ENCODE data around the gene KRTAP10-9. TPM values are rescaled to one million over a fixed set of nuclear protein-coding genes. Genes with fewer than 3 reads are reported as not detected.
A peak's percentile ranks its signal among the peaks of the same experiment; 100 is the strongest.
"Not testable (repeated sequence)": the region's sequence is repeated elsewhere in the genome, so short reads cannot be mapped to it uniquely, and the experiment has no call there.

Gene KRTAP10-9
- total RNA-seq, 1 experiment from 2014 or later, result not detected

DNA sequence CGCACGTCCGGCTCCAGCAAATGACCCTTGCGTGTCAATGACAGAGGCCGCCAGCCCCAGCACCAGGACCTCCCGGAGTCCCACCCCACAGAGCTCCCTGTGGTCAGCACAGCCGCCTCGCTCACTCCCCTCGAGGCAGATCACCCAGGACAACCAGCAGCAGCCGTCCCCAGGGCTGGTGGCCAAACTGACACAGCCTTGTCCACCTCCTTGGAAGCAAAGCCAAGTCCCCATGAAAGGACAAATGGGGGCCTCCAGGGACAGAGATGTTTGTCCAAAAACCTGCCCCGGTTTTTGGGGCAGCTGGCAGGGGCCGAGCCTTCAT is 12.4 kb downstream of the KRTAP10-9 start:
- no peak for DNase-seq (ENCODE audit: low read depth)

DNA sequence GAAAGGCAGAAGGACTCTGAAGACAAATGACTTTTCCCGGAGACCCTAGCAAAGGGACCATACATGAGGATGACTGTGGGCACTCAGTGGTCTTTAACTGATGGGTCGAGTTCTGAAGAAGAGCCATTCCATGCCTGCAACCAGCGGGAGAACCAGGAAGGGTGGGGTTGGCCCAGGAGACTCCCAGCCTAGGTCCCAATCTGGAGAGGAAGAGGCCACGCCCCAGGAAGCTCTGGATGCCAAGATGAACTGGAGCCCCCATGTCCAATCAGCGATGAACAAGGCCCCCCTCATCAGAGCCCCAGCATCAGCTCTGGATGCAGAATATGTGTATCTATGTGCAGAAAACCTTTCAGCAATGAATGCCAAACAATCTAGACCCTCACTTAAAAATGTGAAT is 13.9 kb downstream of the KRTAP10-9 start:
- no peak for DNase-seq (ENCODE audit: low read depth)

DNA sequence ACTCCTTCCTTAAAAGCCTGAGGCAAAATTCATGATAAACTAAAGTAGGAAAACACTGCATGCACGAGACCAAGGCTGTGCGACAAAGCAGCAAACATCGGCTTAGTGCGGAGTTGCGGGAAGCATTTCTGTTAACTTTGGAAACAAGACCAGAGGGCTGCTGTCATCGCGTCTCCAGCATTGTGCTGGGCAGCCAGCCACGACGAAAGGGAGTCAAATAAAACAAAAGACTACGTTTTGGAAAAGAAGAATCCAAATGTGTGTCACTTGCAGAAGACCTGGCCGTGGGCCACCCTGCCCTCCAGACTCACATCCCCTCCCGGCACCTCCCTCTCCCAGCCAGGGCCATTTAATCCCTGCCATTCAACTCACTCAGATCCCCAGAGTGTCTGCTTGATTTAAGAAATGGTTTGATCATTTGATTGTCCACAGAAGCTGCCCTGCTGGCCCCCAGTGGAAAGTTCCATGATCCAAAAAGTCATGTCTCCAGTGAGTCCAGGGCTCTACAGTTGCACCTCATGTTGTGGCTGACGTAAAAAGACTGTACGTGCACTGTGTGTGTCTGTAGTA is 16.9 kb downstream of the KRTAP10-9 start:
- DNase-seq (ENCODE audit: low read depth), result no peak

DNA sequence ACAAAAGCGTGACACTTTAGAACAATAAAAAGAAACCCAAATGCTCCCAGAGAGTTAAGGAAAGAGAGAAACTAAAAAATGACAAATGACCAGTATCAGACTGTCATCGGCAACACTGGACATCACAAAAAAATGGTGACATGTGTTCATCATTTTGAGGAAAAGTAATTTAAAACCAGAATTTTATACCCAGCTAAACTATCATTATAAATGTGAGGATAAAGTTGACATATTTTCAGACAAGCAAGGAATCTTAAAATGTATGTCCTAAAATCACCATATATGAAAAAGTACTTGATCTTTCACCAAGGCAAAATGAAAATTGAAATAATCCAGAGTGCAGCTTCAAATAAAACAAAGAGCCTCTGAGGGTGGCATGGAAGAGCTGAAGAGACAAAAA is 18.0 kb downstream of the KRTAP10-9 start:
- DNase-seq (ENCODE audit: low read depth), result no peak

DNA sequence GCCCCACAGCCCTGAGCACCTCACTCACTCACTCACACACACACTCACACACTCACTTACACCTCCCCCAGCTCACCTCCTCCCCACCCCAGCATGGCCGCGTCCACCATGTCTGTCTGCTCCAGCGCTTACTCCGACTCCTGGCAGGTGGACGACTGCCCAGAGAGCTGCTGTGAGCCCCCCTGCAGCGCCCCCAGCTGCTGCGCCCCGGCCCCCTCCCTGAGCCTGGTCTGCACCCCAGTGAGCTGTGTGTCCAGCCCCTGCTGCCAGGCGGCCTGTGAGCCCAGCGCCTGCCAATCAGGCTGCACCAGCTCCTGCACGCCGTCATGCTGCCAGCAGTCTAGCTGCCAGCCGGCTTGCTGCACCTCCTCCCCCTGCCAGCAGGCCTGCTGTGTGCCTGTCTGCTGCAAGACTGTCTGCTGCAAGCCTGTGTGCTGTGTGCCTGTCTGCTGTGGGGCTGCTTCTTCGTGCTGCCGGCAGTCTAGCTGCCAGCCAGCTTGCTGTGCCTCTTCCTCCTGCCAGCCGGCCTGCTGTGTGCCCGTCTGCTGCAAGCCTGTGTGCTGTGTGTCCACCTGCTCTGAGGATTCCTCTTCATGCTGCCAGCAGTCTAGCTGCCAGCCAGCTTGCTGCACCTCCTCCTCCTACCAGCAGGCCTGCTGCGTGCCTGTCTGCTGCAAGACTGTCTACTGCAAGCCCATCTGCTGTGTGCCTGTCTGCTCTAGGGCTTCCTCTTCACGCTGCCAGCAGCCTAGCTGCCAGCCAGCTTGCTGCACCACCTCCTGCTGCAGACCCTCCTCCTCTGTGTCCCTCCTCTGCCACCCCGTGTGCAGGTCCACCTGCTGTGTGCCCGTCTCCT is 19.7 kb downstream of the KRTAP10-9 start, which contains the start of gene KRTAP10-11:
Gene KRTAP10-11 (plus strand): TSS at position 49 of the 856 bp plus-strand sequence. CDS start 45 bp downstream, at position 94.
- DNase-seq (ENCODE audit: low read depth), result not testable (repeated sequence)

DNA sequence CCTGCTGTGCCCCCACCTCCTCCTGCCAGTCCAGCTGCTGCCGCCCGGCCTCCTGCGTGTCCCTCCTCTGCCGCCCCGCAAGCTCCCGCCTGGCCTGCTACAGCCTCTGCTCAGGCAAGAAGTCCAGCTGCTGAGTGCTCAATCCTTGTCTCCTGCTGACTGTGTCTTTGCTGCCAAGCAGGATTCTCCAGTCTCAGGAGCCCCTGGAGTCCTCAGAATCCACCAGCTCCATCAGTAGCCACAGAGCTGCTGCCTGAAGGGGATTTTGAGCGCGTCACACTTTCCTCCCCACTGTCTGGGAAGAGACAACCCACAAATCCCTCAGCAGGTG is 20.3 kb downstream of the KRTAP10-9 start:
- no peak for DNase-seq (ENCODE audit: low read depth)

DNA sequence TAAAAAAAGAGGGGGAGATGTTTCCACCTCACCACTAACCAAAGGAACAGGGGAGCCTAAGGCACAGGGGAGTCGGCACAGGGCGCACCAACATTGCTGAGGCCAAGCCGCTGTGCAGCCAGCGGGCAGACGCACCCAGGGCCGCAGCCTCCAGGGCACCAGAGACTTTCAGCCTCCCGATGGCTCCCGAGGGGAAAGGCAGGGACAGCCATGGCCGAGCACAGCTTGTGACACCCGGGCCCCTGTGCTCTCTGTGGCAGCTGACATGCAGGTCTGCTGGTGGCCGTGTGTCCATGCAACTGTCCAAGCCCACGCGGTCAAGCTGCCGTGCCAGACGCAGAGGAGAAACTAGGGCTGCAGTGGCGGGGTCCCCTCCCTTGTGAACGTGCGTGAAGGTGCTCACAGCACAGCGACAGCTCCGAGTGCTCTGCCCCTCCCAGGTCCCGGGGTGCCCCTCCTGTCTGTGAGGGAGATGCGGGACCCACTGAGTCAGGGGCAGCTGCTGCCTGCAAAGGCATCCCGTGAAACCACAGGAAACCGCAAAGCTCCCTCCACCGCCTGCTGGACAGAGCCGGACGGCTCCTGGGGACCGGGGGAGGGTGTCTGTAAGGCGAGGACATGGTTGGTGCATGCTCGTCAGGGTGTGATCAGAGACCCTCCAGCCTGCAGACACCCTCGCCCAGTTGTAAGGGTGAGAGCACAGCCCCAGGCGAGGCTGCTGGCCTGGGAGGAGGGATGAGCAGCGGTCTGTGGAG is 21.8 kb downstream of the KRTAP10-9 start:
- DNase-seq (ENCODE audit: low read depth), result no peak

DNA sequence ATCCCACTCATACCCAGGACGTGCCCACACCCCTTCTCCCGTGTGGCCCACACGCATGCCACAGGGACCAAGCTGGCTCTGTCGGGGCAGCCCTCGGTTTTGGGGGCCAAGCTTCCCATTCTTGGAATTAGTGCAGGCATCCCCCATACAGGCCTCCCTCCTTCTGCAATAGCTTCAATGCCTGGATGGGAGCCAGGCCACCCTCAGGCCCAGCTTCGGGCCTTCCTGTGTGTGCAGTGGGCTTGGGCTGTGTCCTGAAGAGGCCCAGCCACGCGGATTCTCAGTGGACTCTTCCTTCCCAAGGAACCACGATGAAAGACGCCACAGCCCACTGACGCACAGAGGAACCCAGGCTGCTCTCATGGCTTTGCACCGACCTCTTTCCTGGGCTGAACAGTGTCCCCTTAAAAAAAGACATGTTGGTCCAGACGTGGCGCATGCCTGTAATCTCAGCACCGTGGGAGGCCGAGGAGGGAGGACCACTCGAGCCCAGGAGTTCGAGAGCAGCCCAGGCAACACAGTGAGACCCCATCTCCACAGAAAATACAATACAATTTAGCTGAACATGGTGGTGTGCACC is 22.7 kb downstream of the KRTAP10-9 start:
- no peak for DNase-seq (ENCODE audit: low read depth)

DNA sequence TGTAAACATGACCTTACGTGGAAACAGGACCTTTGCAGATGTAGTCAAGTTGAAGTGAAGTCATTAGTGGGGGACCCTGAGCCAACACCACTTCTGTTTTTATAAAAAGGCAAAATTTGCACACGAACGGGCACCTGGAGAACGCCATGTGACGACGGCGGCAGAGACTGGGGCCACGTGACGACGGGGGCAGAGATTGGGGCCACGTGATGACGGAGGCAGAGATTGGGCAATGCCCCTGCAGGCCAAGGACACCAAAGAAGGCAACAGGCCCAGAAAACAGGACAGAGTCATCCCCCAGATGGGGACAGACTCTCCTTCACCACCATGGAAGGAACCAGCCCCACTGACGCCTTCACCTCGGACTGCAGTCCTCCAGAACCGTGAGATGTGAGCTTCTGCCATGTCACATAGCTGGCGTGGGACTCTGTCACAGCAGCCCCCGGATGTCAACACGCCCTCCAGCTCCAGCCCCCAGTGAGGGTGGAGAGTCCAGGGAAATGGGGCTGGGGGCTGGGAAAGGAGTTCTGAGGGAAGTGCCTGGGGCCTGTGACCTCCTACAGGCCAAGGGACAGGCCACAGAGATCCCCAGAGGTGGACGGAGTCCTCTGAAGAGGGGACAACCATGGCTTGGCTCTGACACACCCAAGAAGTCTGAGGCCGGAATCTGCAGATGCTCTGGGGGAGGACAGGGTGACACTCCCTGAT is 23.5 kb downstream of the KRTAP10-9 start:
- no peak for DNase-seq (ENCODE audit: low read depth)

DNA sequence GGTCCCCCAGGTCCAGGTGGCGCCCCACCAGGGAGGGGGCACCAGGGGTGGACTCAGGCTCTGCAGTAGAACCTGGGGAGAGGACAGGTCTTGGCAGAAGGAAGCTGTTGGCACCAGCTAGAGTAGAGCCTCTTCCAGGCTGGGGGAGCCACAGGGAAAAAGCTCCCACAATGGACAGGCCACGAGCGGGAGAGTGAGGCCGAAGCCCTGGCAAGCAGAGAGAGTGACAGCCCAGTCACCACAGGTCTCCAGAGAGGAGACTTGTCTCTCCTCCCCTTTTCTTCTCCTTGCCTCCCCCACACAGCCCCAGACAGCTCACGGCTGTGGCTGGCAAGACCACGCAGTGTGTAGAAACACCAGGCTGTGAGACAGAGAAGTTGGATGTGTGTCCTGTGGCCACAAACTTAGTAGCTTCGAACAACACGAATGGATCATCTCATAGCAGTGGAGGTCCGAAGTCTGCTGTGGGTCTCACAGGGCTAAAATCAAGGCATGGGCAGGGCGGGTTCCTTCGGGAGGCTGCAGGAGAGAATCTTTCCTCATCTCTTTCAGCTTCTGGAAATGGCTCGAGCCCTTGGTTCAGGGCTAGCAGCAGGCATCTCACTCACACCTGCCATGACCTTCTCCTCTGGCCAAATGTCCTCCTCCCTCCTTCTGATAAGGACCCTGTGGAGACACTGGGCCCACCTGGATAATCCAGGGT is 24.2 kb downstream of the KRTAP10-9 start:
- DNase-seq (ENCODE audit: low read depth), result no peak

DNA sequence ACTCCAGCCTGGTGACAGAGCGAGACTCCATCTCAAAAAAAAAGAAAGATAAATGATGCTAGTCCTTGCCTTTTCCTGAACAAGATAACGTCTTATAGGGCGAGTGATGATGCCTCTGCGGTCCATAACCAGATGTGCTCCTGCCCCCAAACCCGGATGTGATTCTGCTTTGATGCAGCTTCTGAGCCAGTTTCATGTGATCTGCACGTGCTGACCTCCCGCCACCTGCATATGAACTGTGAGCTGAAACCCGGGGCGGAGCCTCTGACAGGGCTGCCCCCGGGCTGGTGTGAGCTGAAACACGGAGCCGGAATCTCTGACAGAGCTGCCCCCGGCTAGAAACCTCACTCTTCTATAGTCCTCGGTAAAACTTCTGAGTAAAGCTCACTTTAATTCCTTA is 26.2 kb downstream of the KRTAP10-9 start:
- DNase-seq (ENCODE audit: low read depth), result peak; percentile 3

DNA sequence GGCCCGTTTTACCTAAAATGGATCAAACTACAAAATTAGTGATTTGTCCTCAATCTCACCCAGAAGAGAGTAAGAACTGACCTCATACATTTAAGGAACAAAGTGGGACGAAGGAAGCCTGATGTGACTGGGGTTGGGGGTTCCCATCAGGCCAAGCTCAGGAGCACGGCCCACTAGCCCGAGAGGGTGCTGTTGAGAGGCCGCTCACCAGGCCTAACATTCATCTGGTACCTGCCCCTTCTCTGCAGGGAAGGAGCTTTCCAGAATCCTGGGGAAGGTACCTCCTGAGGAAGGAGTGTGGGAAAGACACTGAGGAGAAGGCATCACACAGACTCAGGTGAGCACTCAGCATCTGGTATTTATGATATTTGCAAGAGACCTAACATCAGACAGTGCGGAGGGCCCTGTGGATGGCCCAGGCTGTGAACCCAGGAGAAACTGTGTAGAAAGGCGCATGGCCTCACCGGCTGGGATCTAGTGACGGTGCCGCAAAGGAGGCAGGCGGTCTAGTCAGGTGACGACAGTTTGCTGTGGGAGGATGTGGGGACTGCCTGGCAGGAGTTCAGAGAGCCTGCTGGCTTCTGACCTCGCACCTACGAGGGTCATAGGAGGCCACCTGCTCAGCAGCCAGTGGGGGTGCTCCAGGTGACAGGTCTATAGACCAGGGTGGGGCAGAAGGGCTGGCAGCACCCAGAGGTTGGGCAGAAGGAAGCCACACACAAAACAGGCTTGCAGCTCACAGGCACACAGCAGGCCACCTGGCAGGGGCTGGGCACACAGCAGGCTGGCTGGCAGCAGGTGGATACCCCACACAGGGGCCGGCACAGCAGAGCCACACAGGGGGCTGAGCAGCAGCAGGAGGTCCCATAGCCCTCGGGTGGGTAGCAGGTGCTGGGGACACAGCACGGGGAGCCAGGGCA is 27.0 kb downstream of the KRTAP10-9 start:
- no peak for DNase-seq (ENCODE audit: low read depth)

DNA sequence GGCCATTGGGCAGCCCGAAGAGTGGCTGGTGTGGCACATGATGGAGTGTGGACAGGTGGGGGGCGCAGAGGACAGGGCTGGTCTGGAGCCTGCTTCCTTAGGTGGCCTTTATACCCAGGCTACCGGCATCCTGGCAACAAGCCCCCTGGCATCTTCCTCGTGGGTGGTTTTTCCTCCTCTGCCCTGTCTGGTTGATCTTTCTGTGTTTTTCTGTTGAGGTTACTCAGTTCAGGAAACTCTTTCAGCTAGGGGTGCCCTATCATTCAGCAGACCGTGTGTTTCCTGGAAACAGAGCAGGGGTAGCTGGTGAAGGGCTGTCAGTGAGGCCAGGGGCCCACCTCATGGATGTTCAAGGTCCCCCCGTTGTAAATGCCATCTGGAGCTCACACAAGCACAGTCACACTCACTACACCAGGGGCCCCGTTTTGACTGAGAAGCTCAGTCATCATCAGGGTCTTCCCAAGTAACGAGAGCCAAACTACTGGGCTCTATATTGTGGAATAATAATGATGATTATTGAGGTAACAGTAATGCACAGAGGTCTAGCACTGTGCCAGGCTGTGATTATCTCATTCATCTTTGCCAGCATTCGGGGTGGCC is 27.8 kb downstream of the KRTAP10-9 start, which contains the start of gene KRTAP12-4:
Gene KRTAP12-4 (minus strand): TSS at position 84 of the 600 bp plus-strand sequence. CDS start 45 bp downstream, at position 39.
- no peak for DNase-seq (ENCODE audit: low read depth)

DNA sequence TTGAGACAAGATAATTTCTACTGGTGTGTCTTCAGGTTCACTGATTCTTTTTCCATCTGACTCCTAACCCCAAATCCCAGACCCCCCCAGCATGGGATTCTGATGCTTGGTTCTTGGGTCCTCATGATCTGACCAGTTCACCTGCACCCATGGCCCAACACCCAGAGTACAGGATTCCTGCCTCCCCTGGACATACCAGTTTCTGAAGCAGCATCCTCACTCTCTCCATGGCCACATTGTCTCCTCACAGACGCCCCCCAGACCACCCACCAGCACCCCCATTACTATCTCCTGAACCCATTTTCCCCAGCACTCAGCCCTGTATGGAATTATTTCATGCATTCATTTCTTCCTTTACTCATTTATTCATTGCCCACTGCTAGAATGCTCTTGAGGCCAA is 30.0 kb downstream of the KRTAP10-9 start:
- no peak for DNase-seq (ENCODE audit: low read depth)

DNA sequence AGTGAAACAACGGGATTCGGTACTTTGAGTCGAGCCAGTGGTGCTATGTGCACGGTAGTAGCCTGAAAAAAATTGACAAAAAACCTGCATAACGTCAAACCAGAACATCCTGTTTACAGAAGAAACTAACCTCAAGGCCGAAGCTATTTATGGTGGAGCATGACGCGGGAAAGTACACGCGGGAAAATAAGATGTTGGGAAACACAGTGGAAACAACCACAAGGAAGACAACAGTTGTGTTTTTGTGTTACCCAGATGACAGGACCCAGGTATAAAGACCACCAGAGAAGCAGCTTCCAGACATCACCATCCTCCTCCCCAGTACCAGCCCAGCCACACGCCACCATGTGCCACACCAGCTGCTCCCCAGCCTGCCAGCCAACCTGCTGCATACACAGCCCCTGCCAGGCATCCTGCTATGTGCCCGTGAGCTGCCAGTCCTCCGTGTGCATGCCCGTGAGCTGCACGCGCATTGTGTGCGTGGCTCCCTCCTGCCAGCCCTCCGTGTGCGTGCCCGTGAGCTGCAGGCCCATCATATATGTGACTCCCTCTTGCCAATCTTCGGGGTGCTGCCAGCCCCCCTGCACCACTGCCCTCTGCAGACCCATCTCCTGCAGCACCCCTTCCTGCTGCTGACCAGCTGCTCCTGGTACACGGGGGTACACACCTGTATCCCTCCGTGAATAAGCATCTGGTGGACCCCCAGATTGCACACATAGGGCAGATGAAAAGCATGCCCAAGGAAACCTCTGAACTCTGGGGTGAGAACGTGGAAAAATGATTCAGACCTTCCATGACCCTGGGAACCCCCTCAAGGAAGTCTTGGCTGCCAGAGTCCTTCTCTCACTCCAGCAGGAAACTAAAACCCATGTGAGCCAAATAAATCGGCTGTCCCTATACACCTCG is 31.0 kb downstream of the KRTAP10-9 start, which contains the start of gene KRTAP12-3:
Gene KRTAP12-3 (plus strand): TSS at position 298 of the 906 bp plus-strand sequence. CDS start 48 bp downstream, at position 346.
- peak; percentile 1 for DNase-seq (ENCODE audit: low read depth)

DNA sequence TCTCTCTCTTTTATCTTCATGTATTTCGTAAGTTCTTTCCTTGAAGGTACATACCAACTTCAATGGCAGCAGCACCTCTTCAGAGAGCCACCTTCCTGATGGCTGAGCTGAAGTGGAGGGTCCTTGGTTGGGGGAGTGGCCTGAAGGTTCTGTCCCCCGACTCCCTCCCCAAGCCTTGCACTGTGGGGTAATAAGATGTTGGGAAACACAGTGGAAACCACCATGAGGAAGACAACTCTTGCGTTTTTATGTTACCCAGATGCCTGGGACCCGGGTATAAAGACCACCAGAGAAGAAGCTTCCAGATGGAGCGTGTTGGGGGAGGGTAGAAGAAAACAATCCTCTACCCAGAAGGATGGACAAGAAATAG is 31.6 kb downstream of the KRTAP10-9 start:
- no peak for DNase-seq (ENCODE audit: low read depth)

DNA sequence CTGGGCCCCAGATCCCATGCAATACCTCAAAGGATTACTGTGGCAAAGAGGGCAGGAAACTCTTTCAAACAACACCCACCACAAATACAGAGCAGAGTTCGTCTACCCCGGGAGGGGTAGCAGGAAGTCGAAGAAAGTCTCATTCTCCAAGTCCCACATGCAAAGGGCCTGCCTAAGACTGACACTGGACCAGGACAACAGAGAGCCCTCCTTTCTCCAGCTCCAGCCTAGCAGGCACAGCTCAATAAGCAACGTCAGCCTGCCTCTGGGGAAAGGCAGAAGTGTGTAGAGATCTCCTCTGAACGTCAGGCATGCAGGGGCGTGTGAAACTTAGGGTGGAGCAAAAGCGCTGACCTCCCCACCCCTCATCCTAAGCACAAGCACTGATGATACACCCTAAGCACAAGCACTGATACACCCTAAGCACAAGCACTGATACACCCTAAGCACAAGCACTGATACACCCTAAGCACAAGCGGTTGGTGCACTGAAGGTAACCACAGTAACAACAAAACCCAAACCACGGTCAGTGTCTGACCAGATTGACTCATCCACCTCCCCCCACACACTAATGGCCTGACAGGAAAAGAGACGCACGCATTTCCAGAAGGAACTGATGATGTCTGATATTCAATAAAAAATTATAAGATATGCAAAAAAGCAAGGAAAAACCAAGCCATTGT is 32.2 kb downstream of the KRTAP10-9 start:
- DNase-seq (ENCODE audit: low read depth), result peak; percentile 2

DNA sequence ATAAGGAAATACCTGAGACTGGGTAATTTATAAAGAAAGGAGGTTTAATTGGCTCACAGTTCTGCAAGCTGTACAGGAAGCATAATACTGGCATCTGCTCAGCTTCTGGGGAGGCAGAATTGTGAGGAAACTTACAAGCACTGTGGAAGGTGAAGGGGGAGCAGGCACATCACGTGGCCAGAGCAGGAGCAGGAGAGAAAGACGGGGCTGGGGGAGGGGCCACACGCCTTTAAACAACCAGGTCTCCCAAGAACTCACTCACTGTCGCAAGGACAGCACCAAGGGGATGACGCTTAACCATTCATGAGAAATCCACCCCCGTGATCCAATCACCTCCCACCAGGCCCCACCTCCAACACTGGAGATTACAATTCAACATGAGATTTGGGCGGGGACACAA is 34.7 kb downstream of the KRTAP10-9 start:
- DNase-seq (ENCODE audit: low read depth), result not testable (repeated sequence)
